GM19397 (cell line): ENCODE measurements around the gene FAM53B.

ENCODE experiments used
- ATAC-seq: cut with Tn5 transposase; IDR thresholded peaks from one replicate; pipeline ENCODE4 v1.9.1; 2021; ENCODE audit warnings: mild to moderate bottlenecking, moderate library complexity; ENCODE audit not compliant: unreplicated experiment

The FAM53B gene

DNA sequence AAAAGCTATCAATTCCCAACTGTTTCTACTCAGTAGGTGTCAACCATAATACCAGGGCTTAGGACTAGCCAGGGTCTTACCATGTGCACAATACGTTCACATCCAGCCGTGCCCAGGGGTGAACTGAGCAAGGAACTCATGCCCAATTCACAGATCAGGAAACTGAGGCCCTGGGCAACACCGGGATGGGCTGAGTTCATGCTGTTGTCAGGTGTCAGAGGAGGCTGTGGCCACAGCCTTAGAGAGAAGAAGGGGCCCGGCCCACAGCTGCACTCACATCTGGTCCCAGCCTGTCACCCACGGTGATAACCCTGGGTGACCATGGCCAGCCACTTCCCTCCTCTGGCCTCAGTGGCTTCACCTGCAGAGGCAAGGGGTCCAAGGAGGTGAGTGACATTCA lies 92.0 kb downstream of the FAM53B start:
- no peak for ATAC-seq

DNA sequence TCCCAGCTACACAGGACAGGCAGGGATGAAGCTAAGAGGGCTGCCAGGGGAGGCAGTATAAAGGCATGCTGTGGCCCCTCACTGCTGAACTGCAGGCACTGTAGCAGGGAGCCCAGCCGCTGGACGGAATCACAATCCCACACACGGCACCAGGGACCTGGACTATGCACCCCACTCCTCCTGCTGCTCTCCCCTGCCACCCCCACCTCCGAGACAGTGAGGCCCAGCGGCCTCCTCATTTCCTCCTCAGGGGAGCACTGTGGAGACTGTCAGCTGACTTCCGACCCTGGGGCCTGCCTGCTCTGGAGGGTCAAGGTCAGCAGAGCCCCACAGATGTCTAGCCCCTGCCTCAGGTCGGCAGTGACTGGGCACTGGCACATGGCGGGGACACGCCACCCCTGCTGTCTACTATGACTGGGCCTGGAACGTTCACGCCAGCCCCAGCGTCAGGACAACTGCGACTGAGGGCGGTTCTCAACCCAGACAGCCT lies 92.7 kb downstream of the FAM53B start:
- no peak for ATAC-seq

DNA sequence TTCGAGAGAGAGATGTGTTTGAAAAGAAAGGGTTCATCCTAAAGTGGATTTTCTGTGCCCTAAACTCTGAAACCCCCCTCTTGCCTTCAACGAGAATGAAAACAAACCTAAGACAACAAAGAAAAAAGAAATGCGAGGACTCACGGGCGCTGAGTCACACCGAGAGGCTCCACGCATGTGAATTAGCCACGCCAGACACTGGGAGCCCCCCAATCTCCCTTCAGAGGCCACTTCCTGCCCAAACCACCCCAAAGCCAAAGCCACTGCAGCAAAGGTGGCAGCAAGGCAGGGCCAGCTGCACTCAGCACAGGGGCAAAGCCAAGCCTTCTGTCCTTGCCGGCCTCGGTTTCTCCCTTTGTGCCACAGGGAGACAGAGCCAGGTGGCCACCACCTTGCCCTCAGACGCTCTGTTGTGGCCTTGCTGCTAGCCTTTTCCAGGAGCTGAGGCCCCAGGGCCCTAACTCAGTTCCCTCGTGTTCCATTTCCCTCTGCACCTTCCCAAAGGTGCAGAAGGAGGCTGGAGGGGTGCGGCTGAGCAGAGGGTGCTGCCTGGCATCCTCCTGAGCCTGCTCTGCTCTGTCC lies 93.3 kb downstream of the FAM53B start:
- ATAC-seq, result no peak

DNA sequence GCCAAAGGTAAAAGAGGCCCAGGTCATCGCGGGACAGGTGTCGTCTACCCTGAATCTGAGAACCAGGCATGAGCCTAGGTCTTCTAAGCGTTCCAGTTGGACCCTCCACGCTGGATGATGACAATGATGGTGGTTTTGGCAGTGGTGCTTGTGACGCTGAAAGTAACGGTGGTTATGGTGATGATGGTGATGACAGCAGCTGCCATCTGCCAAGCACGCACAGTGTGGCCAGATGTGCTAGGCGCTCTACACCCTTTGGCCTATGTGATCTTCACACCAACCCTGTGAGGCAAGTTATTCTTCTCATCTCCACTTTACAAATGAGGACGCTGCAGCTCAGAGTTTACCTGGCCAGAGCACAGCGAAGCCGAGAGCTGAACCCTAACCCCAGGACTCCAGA lies 93.9 kb downstream of the FAM53B start:
- no peak for ATAC-seq

DNA sequence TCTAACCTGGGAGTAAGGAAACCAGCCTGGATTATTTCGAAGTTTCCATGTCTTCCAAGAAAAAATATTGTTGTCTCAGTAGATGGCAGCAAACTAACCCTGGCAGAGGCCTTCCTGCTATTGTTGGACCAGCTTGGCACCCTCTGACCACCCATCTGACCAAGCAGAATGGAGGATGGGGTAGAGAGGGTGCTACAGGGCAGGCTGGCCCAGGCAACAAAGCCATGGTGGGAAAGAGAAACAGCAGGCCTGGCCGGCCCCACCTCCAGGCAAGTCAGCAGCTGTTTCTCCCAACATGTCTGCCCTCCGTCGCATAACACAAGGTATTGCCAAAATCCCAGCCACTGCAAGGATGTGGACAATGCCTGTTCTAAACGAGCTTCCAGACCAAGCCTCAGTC lies 95.0 kb downstream of the FAM53B start:
- no peak for ATAC-seq

- no peak for ATAC-seq
These were observed 95.4 kb downstream of the FAM53B start for GRCh38 chr10:124648738-124649137.

- ATAC-seq, result no peak
These were observed 96.1 kb downstream of the FAM53B start for GRCh38 chr10:124648131-124648475.

DNA sequence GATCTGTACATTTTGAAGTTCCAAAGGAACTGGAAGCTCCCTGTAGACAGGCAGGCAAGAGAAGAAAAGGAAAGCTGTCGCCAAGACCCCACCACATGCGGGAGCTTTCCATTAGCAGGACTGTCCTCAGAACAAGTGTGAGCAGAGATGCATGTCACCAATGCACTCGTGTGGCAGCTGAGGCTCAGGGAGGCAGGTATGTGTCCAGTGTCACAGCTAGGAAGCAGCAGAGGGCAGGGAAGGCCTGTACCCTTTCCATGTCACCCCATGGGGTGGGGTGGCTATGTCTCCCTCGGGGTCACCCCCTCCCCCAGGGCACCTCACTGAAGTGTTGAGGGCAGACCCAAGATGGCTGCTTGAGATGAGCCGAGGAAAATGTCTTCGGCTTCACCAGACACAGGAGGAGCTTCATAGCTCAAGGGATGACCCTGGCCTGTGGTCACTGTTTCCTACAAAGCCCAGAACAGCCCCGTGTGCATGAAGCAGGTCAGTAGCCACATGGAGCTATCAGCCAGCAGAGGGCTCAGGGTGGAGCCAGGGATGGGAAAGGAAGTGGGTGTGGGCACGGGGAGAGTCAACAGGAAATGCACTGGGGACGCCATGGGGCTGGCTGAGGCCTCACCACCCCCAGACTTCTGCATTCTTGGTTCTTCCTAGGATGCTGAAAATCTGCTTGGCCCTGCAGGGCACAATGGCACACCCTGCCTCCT lies 96.6 kb downstream of the FAM53B start:
- peak; percentile 52 for ATAC-seq

DNA sequence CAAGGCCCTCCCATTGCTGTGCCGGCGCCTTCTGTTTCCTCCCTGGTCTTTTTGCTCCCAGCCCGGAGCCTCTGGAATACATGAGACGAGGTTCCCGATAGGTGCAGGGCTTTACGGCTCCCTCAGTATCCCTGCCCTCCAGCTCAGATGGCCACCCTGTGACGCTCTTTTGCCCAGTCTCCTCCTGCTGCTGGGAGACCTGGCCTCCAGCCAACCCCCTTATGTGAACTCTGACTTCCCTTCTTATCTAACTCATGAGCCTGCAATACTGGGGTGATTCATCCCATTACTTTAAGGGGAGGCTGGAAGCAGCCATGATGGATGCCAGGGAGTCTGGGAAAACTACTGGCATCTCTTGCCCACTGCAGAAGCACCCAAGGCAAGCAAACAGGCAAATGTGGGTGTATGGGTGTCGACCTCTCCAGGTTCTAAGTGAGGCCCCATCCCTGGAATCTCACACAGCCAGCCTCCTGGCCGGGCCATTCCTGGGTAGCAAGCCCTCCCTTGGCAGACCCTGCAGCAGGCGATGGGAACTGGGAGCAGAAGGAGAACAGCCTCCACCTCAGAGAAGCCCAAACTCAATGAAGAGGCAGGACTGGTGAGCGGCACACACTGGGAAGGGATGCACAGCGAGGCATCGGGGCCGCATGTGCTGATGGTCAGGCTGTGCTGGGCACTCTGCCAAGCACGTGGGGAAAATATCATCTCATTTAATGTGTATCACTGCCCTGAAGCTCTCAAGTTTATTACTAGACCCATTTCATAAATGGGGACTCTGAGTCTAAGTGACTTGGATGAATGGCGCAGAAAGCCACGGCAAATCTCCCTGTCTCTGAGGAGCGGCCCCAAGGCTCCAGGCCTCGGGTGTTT lies 97.5 kb downstream of the FAM53B start:
- ATAC-seq, result no peak

- ATAC-seq, result no peak
These were observed 98.6 kb downstream of the FAM53B start for GRCh38 chr10:124645467-124646095.

DNA sequence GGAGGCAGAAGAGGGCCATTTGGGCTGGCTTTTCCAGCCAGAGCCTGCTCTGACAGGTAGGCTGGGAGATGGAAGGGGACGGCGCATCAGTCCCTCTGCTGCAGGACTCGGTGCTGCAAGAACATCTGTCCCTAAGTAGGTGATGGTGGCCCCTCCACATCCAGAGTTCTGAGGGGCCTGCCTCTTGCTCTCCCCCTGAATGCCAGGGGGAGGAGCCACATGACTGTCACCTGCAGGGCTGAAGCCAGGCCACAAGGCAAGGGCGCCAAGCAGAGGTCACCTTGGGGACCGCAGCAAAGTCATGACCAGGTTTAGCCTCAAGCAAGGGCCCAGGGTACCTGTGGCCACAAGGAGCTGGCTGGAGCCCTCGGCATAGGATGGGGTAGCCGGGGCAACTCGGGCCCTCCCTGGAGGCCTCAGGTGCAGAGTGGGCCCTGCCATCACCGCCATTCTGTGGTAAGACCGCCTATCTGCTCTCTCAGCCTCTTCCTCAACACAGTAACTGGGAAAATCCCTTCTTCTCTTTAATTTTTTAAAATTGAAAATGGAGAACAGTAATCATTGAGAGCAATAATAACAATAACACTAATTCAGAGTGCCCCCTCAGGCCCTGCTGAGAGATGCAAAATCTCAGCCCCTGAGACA lies 99.3 kb downstream of the FAM53B start:
- no peak for ATAC-seq

DNA sequence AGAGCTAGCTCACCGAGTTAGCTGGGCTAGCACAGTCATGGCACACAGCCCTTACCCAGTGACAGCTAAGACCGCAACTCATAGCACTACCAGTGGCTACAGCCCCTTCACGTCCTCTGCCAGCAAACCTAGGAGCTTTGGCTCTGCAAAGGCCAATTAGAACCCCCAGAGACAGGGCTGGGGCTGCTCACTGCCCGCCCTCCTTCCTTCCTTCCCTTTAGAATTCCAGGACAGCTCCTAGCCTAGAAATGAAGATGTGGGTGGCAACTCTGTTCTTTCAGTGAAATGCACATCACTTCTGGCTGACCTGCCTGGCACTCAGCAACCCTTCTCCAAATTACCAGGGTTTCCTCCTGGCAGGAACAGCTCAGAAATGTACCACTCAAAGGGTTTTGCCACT lies 99.9 kb downstream of the FAM53B start:
- ATAC-seq, result no peak

DNA sequence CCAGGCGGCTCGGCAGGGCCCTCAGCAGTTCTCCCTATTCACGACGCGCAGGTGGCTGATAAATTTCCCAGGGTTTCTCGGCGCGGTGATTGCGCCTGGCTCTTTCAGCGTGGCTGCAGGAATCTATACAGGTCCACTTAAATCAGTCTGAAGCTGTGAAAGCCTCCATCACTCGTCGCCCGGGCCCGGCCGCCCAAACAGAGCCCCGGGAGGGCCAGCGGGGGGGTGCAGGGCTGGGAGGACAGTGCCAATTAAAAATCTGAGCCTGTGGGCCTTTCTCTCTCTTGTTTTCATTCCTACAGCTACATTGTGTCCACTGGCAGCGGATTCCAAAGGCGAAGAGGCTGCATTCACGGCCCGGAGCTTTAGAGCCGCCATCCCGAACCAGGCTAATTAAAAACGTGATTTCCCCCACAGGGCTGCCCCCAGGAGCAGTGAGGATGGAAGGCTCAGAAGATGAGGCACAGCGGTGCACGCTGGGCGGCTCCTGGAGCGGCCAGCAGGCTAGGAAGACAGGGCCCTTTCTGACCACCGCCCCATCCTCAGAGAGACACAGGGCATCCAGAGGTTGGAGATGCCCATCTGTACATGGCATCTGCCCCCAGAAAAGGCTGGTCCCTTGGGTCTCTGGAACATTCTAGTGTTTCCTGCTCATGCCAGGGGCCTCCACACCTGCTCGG lies 100.7 kb downstream of the FAM53B start:
- ATAC-seq, result no peak

- ATAC-seq, result no peak
These were observed 102.0 kb downstream of the FAM53B start for GRCh38 chr10:124642088-124642710.

- peak; percentile 43 for ATAC-seq
These were observed 102.7 kb downstream of the FAM53B start for GRCh38 chr10:124641282-124642087.

- peak; percentile 30 for ATAC-seq
These were observed 103.5 kb downstream of the FAM53B start for GRCh38 chr10:124640538-124641231.

GRCh38 chr10:124640056-124640455 lies 104.1 kb downstream of the FAM53B start:
- ATAC-seq, result no peak

GRCh38 chr10:124639646-124640045 lies 104.5 kb downstream of the FAM53B start:
- ATAC-seq, result no peak
